ENCODE measurements around the gene OPCML.

The OPCML gene

DNA sequence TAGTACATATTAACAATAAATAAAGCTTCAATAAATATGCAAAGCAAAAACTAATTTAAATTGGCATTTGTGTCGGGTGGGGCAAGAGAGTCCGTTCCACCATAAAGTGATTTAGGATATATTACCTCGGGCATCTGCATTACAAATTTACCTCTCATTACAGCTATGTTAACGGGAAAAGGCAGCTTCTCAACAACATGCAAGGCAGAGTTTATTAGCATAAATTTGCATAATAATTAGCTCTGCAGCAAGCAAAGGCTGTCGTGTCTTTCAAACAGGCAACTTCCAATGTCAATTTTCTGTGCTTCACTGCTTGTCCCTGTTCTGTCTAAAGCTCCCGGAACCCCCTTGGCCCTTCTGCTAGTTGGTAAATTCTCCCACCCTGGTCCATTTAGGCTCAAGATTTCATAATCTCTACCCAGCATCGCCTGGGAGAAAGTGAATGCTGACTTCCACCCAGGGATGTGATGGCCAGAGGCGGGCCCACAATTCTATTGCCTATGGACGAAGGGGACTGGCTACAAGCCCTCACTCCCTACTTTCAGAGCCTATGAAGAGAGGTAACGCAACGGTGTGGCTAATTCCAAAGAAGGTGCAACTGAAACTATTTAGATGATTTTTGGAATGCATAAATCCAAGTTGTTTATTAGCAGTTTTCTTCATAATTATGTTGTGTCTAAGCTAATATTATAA lies 462.1 kb downstream of the OPCML start:
- Histone ChIP-seq H3K9me2 (ENCODE audit: low read depth, low read length) (no peaks in the 10 kb centered on the region), H3K9ac (ENCODE audit: low read length) (no peak overlapping the region), H3K79me2 (ENCODE audit: insufficient read depth, low read length) (no peaks in the 10 kb centered on the region), H4K20me1 (ENCODE audit: insufficient read depth, low read length) (no peaks in the 10 kb centered on the region), H3K36me3 (ENCODE audit: insufficient read depth, low read length) (no peaks in the 10 kb centered on the region), H3K4me1 (ENCODE audit: insufficient read depth, low read length, severe bottlenecking) (no peaks in the 10 kb centered on the region), H3K4me2 (ENCODE audit: low read length) (no peak overlapping the region), H3K27me3 (ENCODE audit: insufficient read depth, low read length) (no peaks in the 10 kb centered on the region), H3K27ac (ENCODE audit: low read depth, low read length, poor library complexity, severe bottlenecking) (no peak overlapping the region), H3K9me3 (ENCODE audit: low read length) (no peaks in the 10 kb centered on the region), H3F3A (ENCODE audit: insufficient read depth, low read length) (no peaks in the 10 kb centered on the region), H3K4me3 (ENCODE audit: low read depth, low read length, poor library complexity, severe bottlenecking) (no peak overlapping the region), H2AFZ (ENCODE audit: low read length) (no peak overlapping the region)
- TF ChIP-seq EZH2 (IDR thresholded peaks at IDR 0.05; ENCODE audit: borderline replicate concordance, low read length), result no peak
- no peak for TF ChIP-seq CTCF (IDR thresholded peaks at IDR 0.05; ENCODE audit: low read length)

GRCh38 chr11:133065847-133066485 lies 466.3 kb downstream of the OPCML start:
- H3K79me2 ChIP-seq (ENCODE audit: insufficient read depth, low read length), result no peaks in the 10 kb centered on the region
- no peak overlapping the region for H3K9ac ChIP-seq (ENCODE audit: low read length)
- no peak overlapping the region for H2AFZ ChIP-seq (ENCODE audit: low read length)
- H3K9me3 ChIP-seq (ENCODE audit: low read length), result no peaks in the 10 kb centered on the region
- H3K4me3 ChIP-seq (ENCODE audit: low read depth, low read length, poor library complexity, severe bottlenecking), result no peak overlapping the region
- no peak overlapping the region for H3K4me2 ChIP-seq (ENCODE audit: low read length)
- no peaks in the 10 kb centered on the region for H4K20me1 ChIP-seq (ENCODE audit: insufficient read depth, low read length)
- no peaks in the 10 kb centered on the region for H3K4me1 ChIP-seq (ENCODE audit: insufficient read depth, low read length, severe bottlenecking)
- H3K9me2 ChIP-seq (ENCODE audit: low read depth, low read length), result no peaks in the 10 kb centered on the region
- no peaks in the 10 kb centered on the region for H3K36me3 ChIP-seq (ENCODE audit: insufficient read depth, low read length)
- H3K27me3 ChIP-seq (ENCODE audit: insufficient read depth, low read length), result no peaks in the 10 kb centered on the region
- H3K27ac ChIP-seq (ENCODE audit: low read depth, low read length, poor library complexity, severe bottlenecking), result no peak overlapping the region
- TF ChIP-seq EZH2 (IDR thresholded peaks at IDR 0.05; ENCODE audit: borderline replicate concordance, low read length), result no peak
- TF ChIP-seq CTCF (IDR thresholded peaks at IDR 0.05; ENCODE audit: low read length), result no peak
- H3F3A ChIP-seq (ENCODE audit: insufficient read depth, low read length), result no peaks in the 10 kb centered on the region

DNA sequence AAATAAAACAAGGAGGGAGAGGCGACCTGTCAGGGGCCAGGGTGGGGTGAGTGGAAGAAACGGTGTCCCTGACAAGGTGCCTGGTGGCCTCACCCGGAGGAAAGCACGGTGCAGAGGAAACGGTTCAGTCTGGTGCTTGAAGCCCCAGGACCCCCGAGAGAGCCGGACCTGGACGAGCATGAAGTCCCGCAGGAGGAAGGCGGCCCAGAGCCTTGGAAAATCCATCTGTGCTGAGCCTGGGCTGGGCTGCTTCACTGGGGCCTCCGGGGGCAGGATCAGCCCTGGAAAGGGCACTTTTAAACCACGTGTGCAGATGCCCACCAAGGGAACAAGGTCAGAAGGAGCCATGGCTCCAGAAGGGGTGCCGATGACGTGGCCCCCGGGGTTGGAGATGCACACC lies 467.3 kb downstream of the OPCML start:
- Histone ChIP-seq H3K9ac (ENCODE audit: low read length) (no peak overlapping the region), H3K4me3 (ENCODE audit: low read depth, low read length, poor library complexity, severe bottlenecking) (no peak overlapping the region), H4K20me1 (ENCODE audit: insufficient read depth, low read length) (no peaks in the 10 kb centered on the region), H3K9me3 (ENCODE audit: low read length) (no peaks in the 10 kb centered on the region), H3K4me1 (ENCODE audit: insufficient read depth, low read length, severe bottlenecking) (no peaks in the 10 kb centered on the region), H2AFZ (ENCODE audit: low read length) (no peak overlapping the region), H3F3A (ENCODE audit: insufficient read depth, low read length) (no peaks in the 10 kb centered on the region), H3K27ac (ENCODE audit: low read depth, low read length, poor library complexity, severe bottlenecking) (no peak overlapping the region), H3K79me2 (ENCODE audit: insufficient read depth, low read length) (no peaks in the 10 kb centered on the region), H3K9me2 (ENCODE audit: low read depth, low read length) (no peaks in the 10 kb centered on the region), H3K36me3 (ENCODE audit: insufficient read depth, low read length) (no peaks in the 10 kb centered on the region), H3K27me3 (ENCODE audit: insufficient read depth, low read length) (no peaks in the 10 kb centered on the region), H3K4me2 (ENCODE audit: low read length) (no peak overlapping the region)
- TF ChIP-seq CTCF (IDR thresholded peaks at IDR 0.05; ENCODE audit: low read length), result no peak
- TF ChIP-seq EZH2 (IDR thresholded peaks at IDR 0.05; ENCODE audit: borderline replicate concordance, low read length), result no peak

Measured in OCI-LY1 (cell line).